HCT116 (cell line): Measurements from ENCODE around the gene CTSH. TPM values are rescaled to one million over a fixed set of nuclear protein-coding genes. Genes with fewer than 3 reads are reported as not detected.

Experiments
- ATAC-seq: fragments of 200-7000 bp; cut with Tn5 transposase; 2 replicates; pipeline ENCODE4 v1.9.1; 2020; ENCODE audit warnings: mild to moderate bottlenecking, moderate library complexity
- BruUV-seq: library from RNA; stranded (reverse); fragments of 400-500 nt; replicated peaks from 2 replicates; lab custom pipeline; 2021; lab: Mats Ljungman, UMichigan
- CTCF ChIA-PET: fragments of 300-600 bp; sonication (Branson Sonifier 250); formaldehyde crosslinking; loops from one replicate; lab custom pipeline; 2021; ENCODE audit warnings: antibody characterized with exemption; lab: Charles Lee
- POLR2A ChIA-PET: fragments of 300-600, 350-600 bp; sonication (Branson Sonifier 250); formaldehyde crosslinking; loops from one replicate; lab custom pipeline; 2021; ENCODE audit warnings: antibody characterized with exemption; lab: Charles Lee
- RAD21 ChIA-PET, 2 experiments: fragments of 300-600 bp; sonication (Branson Sonifier 250); formaldehyde crosslinking; loops; one replicate each; lab custom pipeline; 2023; ENCODE audit warnings: low total read pairs in 2 of 2; ENCODE audit not compliant: uncharacterized antibody in 2 of 2, unreplicated experiment in 2 of 2, low non-redundant PET in 1 of 2; lab: Charles Lee
- DNase-seq: peaks from one replicate; pipeline ENCODE4 v3.0.0-alpha.2; 2010; ENCODE audit warnings: low read depth, low spot score
- H2AFZ ChIP-seq: fragments of 200-600 bp; shearing (Covaris generic), sonication (generic); 2 replicates; pipeline ENCODE4 v1.6.1; 2017; ENCODE audit warnings: low read depth, mixed run types, mixed read lengths, antibody characterized with exemption, low read length; ENCODE audit not compliant: poor library complexity, severe bottlenecking
- H3K27ac ChIP-seq: 2 replicates; pipeline ENCODE4 v1.5.1; 2012; ENCODE audit warnings: low read depth, low read length
- H3K27me3 ChIP-seq: fragments of 200-600 bp; sonication (generic); 2 replicates; pipeline ENCODE4 v1.6.1; 2016; ENCODE audit warnings: mixed run types, low read length, mixed read lengths; ENCODE audit not compliant: insufficient read depth
- H3K36me3 ChIP-seq, 2 experiments: fragments of 200-500 bp in 1 of 2; fragments of 200-600 bp in 1 of 2; sonication (Bioruptor generic) in 1 of 2; sonication (generic) in 1 of 2; 2 replicates each; pipeline versions ENCODE4 v1.5.1 to v1.6.1; 2014 to 2016; ENCODE audit warnings: low read length in 2 of 2, inconsistent platforms in 1 of 2, mixed read lengths in 1 of 2, mixed run types in 1 of 2; ENCODE audit not compliant: insufficient read depth in 2 of 2, control insufficient read depth in 1 of 2
- H3K4me1 ChIP-seq, 2 experiments: fragments of 200-600 bp in 1 of 2; sonication (generic) in 1 of 2; 2 replicates each; pipeline versions ENCODE4 v1.5.1 to v1.6.1; 2012 to 2017; ENCODE audit warnings: low read length in 2 of 2, inconsistent platforms in 1 of 2, mild to moderate bottlenecking in 1 of 2, mixed read lengths in 1 of 2, mixed run types in 1 of 2, moderate library complexity in 1 of 2; ENCODE audit not compliant: insufficient read depth in 2 of 2, control insufficient read depth in 1 of 2
- H3K4me2 ChIP-seq: fragments of 200-600 bp; sonication (generic); 2 replicates; pipeline ENCODE4 v1.6.1; 2017; ENCODE audit warnings: mixed run types, low read length, mixed read lengths
- H3K4me3 ChIP-seq, 2 experiments: fragments of 200-600 bp in 1 of 2; sonication (generic) in 1 of 2; replicated peaks in 1 of 2; 2 replicates each; pipeline ENCODE4 v1.5.1; 2011 to 2016; ENCODE audit warnings: low read length in 2 of 2, control low read depth in 1 of 2, low read depth in 1 of 2, mild to moderate bottlenecking in 1 of 2, mixed read lengths in 1 of 2, mixed run types in 1 of 2
- H3K79me2 ChIP-seq: fragments of 200-600 bp; sonication (generic); 2 replicates; pipeline ENCODE4 v1.6.1; 2017; ENCODE audit warnings: mild to moderate bottlenecking, mixed run types, low read length, moderate library complexity, mixed read lengths; ENCODE audit not compliant: insufficient read depth
- H3K9ac ChIP-seq: fragments of 200-600 bp; sonication (generic); 2 replicates; pipeline ENCODE4 v1.6.1; 2016; ENCODE audit warnings: low read length, mixed read lengths
- H3K9me2 ChIP-seq: fragments of 200-600 bp; sonication (generic), shearing (Covaris generic); 2 replicates; pipeline ENCODE4 v1.6.1; 2017; ENCODE audit warnings: mixed run types, mild to moderate bottlenecking, moderate library complexity; ENCODE audit not compliant: insufficient read depth
- H3K9me3 ChIP-seq, 2 experiments: fragments of 200-500 bp in 1 of 2; fragments of 200-600 bp in 1 of 2; sonication (Bioruptor generic) in 1 of 2; sonication (generic) in 1 of 2; 2 replicates each; pipeline ENCODE4 v1.6.1; 2014 to 2017; ENCODE audit warnings: low read length in 2 of 2, mixed read lengths in 2 of 2, inconsistent platforms in 1 of 2, low read depth in 1 of 2, mild to moderate bottlenecking in 1 of 2, mixed run types in 1 of 2, moderate library complexity in 1 of 2; ENCODE audit not compliant: control insufficient read depth in 1 of 2, insufficient read depth in 1 of 2
- H4K20me1 ChIP-seq: fragments of 200-600 bp; sonication (generic), shearing (Covaris generic); 2 replicates; pipeline ENCODE4 v1.6.1; 2017; ENCODE audit warnings: mixed run types, mild to moderate bottlenecking, moderate library complexity; ENCODE audit not compliant: insufficient read depth
- CEBPB ChIP-seq: IDR thresholded peaks from 2 replicates; pipeline ENCODE4 v1.6.1; 2012; ENCODE audit warnings: low read depth
- ELF1 ChIP-seq: IDR thresholded peaks from 2 replicates; pipeline ENCODE4 v1.6.1; 2012; ENCODE audit warnings: low read depth, borderline replicate concordance
- EZH2phosphoT487 ChIP-seq: fragments of 200-600 bp; IDR thresholded peaks from 2 replicates; pipeline ENCODE4 v1.6.1; 2018; ENCODE audit warnings: antibody characterized with exemption, borderline replicate concordance
- FOSL1 ChIP-seq: IDR thresholded peaks from 2 replicates; pipeline ENCODE4 v1.6.1; 2012; ENCODE audit warnings: low read depth
- JUND ChIP-seq: IDR thresholded peaks from 2 replicates; pipeline ENCODE4 v1.6.1; 2012
- MAX ChIP-seq: IDR thresholded peaks from 2 replicates; pipeline ENCODE4 v1.6.1; 2012
- POLR2A ChIP-seq: IDR thresholded peaks from 2 replicates; pipeline ENCODE4 v1.7.0; 2011; ENCODE audit warnings: borderline replicate concordance; ENCODE audit not compliant: insufficient read depth, insufficient read length; ENCODE audit errors: extremely low read depth
- POLR2AphosphoS5 ChIP-seq: IDR thresholded peaks from 2 replicates; pipeline ENCODE4 v1.6.1; 2011; ENCODE audit warnings: mild to moderate bottlenecking, low read depth, low read length, moderate library complexity
- SIN3A ChIP-seq: IDR thresholded peaks from 2 replicates; pipeline ENCODE4 v1.6.1; 2012; ENCODE audit warnings: low read depth
- SP1 ChIP-seq: IDR thresholded peaks from 2 replicates; pipeline ENCODE4 v1.6.1; 2012; ENCODE audit warnings: low read depth
- SRF ChIP-seq: IDR thresholded peaks from 2 replicates; pipeline ENCODE4 v1.6.1; 2012; ENCODE audit warnings: low read depth
- TCF7L2 ChIP-seq: IDR thresholded peaks from 2 replicates; pipeline ENCODE4 v1.7.0; 2011; ENCODE audit warnings: borderline replicate concordance, inconsistent platforms; ENCODE audit not compliant: insufficient read depth, insufficient read length; ENCODE audit errors: extremely low read depth
- YY1 ChIP-seq: IDR thresholded peaks from 2 replicates; pipeline ENCODE4 v1.6.1; 2011; ENCODE audit warnings: low read length, low read depth, moderate library complexity, mild to moderate bottlenecking; ENCODE audit not compliant: insufficient replicate concordance; ENCODE audit errors: extremely low read depth
- ZFX ChIP-seq: fragments of 450-650 bp; IDR thresholded peaks from 2 replicates; pipeline ENCODE4 v1.6.1; 2017
- ZNF274 ChIP-seq: fragments of 200-500 bp; sonication (Bioruptor generic); IDR thresholded peaks from 2 replicates; pipeline ENCODE4 v1.6.1; 2014; ENCODE audit warnings: mild to moderate bottlenecking, low read depth, low read length, inconsistent platforms
- intact Hi-C: fragments of 100-400 bp; cut with micrococcal nuclease; formaldehyde crosslinking; loops from 2 replicates; pipeline ENCODE4 v1.10.0; 2022
- total RNA-seq: library from RNA; stranded (reverse); gene quantifications from one replicate; pipeline ENCODE4 v1.2.1, GENCODE V29; 2021; ENCODE audit not compliant: unreplicated experiment
- TF ChIP-seq, protein P1 (sequence below): IDR thresholded peaks from 2 replicates; pipeline ENCODE4 v1.6.1; 2012
- TF ChIP-seq, protein P2 (sequence below): IDR thresholded peaks from 2 replicates; pipeline ENCODE4 v1.6.1; 2012; ENCODE audit warnings: low read depth
- TF ChIP-seq, protein P3 (sequence below), 3 experiments: fragments of 200-600 bp in 1 of 3; sonication (generic) in 1 of 3; IDR thresholded peaks in 2 of 3; conservative IDR thresholded peaks in 1 of 3; 2 replicates each; pipeline ENCODE4 v1.5.1; 2012 to 2017; ENCODE audit warnings: low read depth in 2 of 3, low read length in 2 of 3, antibody characterized with exemption in 1 of 3, borderline replicate concordance in 1 of 3, control low read depth in 1 of 3, mild to moderate bottlenecking in 1 of 3, mixed read lengths in 1 of 3, mixed run types in 1 of 3, moderate library complexity in 1 of 3; ENCODE audit not compliant: insufficient read depth in 1 of 3

The CTSH gene
- total RNA-seq, 1 experiment from 2014 or later, result 37.5 TPM

DNA sequence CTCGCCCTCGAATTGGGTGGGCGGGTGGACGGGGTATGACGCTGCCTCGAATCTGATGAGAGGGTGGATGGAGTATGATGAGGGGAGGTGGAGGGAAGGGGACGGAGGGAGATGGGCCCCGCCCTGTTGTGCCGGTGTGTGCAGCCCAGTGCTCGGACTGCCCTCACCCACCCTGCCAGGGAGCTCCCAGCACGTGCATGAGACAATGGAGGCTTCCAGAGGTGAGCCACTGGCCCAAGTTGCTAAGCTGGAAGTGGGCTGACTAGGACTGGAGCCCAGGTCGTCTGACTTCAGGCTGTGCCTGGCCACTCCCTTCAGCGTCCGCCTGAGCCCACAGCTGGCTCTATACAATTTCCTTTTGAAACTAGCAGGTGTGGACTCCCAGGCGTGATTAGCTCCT, 47.0 kb upstream of the CTSH start:
- H3K4me2 ChIP-seq, result no peak overlapping the region
- no peak overlapping the region for H2AFZ ChIP-seq
- H3K4me1 ChIP-seq, result peaks cover 12 to 28% of the 10 kb centered on the region in 2 experiments
- H4K20me1 ChIP-seq, result no peaks in the 10 kb centered on the region
- TF ChIP-seq, protein P1, sequence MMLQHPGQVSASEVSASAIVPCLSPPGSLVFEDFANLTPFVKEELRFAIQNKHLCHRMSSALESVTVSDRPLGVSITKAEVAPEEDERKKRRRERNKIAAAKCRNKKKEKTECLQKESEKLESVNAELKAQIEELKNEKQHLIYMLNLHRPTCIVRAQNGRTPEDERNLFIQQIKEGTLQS, result no peak
- TF ChIP-seq CEBPB (no peak), SIN3A (no peak), YY1 (no peak), SRF (no peak), ZFX (no peak), SP1 (no peak), JUND (no peak), TCF7L2 (no peak), EZH2phosphoT487 (no peak), ZNF274 (no peak), MAX (no peak), POLR2A (no peak), FOSL1 (no peak), ELF1 (no peak), POLR2AphosphoS5 (no peak)
- TF ChIP-seq, protein P2, sequence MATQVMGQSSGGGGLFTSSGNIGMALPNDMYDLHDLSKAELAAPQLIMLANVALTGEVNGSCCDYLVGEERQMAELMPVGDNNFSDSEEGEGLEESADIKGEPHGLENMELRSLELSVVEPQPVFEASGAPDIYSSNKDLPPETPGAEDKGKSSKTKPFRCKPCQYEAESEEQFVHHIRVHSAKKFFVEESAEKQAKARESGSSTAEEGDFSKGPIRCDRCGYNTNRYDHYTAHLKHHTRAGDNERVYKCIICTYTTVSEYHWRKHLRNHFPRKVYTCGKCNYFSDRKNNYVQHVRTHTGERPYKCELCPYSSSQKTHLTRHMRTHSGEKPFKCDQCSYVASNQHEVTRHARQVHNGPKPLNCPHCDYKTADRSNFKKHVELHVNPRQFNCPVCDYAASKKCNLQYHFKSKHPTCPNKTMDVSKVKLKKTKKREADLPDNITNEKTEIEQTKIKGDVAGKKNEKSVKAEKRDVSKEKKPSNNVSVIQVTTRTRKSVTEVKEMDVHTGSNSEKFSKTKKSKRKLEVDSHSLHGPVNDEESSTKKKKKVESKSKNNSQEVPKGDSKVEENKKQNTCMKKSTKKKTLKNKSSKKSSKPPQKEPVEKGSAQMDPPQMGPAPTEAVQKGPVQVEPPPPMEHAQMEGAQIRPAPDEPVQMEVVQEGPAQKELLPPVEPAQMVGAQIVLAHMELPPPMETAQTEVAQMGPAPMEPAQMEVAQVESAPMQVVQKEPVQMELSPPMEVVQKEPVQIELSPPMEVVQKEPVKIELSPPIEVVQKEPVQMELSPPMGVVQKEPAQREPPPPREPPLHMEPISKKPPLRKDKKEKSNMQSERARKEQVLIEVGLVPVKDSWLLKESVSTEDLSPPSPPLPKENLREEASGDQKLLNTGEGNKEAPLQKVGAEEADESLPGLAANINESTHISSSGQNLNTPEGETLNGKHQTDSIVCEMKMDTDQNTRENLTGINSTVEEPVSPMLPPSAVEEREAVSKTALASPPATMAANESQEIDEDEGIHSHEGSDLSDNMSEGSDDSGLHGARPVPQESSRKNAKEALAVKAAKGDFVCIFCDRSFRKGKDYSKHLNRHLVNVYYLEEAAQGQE, result no peak
- TF ChIP-seq, protein P3, sequence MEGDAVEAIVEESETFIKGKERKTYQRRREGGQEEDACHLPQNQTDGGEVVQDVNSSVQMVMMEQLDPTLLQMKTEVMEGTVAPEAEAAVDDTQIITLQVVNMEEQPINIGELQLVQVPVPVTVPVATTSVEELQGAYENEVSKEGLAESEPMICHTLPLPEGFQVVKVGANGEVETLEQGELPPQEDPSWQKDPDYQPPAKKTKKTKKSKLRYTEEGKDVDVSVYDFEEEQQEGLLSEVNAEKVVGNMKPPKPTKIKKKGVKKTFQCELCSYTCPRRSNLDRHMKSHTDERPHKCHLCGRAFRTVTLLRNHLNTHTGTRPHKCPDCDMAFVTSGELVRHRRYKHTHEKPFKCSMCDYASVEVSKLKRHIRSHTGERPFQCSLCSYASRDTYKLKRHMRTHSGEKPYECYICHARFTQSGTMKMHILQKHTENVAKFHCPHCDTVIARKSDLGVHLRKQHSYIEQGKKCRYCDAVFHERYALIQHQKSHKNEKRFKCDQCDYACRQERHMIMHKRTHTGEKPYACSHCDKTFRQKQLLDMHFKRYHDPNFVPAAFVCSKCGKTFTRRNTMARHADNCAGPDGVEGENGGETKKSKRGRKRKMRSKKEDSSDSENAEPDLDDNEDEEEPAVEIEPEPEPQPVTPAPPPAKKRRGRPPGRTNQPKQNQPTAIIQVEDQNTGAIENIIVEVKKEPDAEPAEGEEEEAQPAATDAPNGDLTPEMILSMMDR (IDR thresholded peaks at IDR 0.05 in 2 of 3, conservative IDR thresholded peaks at IDR 0.05 in 1 of 3; ENCODE audit: borderline replicate concordance in 1 of 3, insufficient read depth in 1 of 3, low read depth in 2 of 3, low read length in 2 of 3), result no peak
- H3K27me3 ChIP-seq, result no peaks in the 10 kb centered on the region
- ATAC-seq (no peak), DNase-seq (no peak)
- no TSS peak for BruUV-seq
- H3K9ac ChIP-seq, result no peak overlapping the region
- ChIA-PET POLR2A (no interaction called here), RAD21 (no interaction called here), CTCF (no interaction called here)
- no peak overlapping the region for H3K4me3 ChIP-seq
- no peak overlapping the region for H3K27ac ChIP-seq
- H3K9me2 ChIP-seq, result no peaks in the 10 kb centered on the region
- no peaks in the 10 kb centered on the region for H3K36me3 ChIP-seq
- H3K79me2 ChIP-seq, result no peaks in the 10 kb centered on the region
- no peaks in the 10 kb centered on the region for H3K9me3 ChIP-seq
- intact Hi-C loops, result no loop called here
